Muscle of back (tissue), 11 donors: ENCODE data around the gene FARSB. TPM values are rescaled to one million over a fixed set of nuclear protein-coding genes. Genes with fewer than 3 reads are reported as not detected.

ENCODE experiments used
- DNase-seq, 3 donors: peaks; one replicate each; pipeline versions ENCODE4 v3.0.0 to v3.0.0-alpha.2; 2013
- polyA plus RNA-seq, 10 donors: library from polyadenylated mRNA; unstranded; fragments of 120-200 nt; gene quantifications; one replicate each; pipeline ENCODE4 v1.2.1, GENCODE V29; 2013; ENCODE audit not compliant: insufficient read length in 10 of 10

Gene FARSB
- polyA plus RNA-seq, 10 donors, result 21.7 to 29.8 (median 26.2) TPM

DNA sequence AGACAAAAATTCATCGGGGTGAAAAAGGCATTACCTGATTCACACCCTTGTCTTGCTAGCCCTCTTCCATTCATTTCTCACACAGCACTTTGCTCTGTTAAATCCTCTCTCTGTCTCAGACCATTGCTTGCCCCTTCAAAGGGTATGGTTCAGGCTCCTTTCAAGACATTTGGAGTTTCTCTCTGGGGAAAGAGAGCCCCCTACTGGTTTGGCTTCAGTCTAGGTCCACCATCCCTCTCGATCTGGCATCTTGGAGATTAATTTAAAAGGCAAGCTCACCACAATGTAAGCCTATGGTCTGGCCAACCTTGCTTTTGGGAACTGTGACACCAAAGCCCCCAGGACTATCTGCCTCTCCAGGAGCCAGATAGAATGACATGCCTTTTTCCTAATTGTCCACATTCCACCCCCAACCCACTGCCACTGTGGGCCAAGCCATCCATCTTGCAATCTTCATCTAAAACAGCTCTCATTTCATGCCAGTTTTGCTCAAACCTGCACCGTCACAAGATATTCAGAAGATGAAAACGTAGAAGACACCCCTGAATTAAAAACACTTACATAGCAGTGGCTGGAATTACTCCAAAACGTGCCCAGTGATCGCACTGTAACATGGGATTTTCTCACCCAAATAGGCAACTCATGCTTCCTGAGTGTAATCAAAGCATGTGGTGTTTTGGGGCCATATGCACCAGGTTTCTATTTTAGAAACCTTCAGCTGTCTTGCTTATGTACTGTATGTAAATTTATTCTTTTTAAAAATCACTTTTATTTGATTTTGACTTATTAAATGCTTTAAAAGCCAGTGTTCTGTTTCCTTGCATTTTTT is 93.9 kb downstream of the FARSB start:
- peak; percentile 19 to 54 (median 28) for DNase-seq

DNA sequence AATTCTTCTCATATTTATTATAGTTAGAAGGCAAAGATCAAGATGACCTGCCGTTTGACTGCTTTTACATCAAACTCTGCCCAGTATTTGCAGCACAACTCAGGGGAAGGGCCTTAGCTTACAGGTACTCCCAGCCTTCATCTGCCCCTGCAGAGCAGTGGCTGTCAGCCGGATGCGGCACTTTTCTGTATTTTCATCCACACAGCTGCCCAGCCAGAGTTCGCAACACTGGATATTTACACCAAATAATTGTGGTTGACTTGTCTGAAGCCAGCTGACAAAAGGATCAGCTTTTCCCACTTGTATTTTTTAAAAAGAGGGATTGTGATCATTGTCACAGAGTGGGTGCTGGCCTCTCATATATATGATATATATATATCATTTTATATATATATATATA is 94.7 kb downstream of the FARSB start:
- DNase-seq, result no peak

DNA sequence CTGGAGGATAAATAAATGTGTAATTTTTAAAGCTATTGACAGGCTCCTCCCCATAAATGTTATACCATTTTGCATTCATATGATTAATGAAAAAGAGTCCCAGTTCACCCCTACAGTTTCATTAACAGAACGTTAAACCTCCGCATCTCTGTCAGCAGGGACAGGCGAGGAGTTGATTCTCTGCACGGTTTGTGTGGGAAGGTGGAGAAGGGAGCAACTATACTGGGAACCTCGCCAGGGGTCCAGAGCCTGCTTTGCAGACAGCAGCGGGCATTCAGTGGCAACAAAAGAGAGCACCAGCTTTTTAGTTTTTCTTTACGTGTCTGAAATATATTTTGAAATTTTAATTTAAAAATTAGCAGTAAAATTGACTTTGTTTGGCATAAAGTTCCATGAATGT is 101.4 kb downstream of the FARSB start:
- no peak for DNase-seq

DNA sequence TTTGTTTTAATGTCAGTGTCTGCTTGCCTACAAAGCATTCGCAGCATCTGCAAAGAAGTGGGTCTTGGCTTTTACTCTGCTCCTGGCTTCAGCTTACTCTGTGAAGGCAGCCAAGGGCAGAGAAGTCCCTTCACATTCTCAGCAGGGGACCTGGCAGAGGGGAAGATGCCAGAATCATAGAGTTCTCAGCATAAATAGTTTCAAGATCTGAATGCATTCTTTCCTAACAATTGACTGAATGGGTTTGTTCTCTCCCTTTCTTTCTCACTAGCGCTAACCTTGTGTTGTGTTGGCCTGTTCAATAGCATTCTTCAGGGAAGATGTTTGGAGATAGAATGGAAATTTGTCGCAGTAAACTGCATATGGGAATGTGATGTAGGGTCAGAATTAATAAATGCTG is 106.9 kb downstream of the FARSB start:
- DNase-seq, result peak in 2 of 3 donors; percentile 16 to 28

DNA sequence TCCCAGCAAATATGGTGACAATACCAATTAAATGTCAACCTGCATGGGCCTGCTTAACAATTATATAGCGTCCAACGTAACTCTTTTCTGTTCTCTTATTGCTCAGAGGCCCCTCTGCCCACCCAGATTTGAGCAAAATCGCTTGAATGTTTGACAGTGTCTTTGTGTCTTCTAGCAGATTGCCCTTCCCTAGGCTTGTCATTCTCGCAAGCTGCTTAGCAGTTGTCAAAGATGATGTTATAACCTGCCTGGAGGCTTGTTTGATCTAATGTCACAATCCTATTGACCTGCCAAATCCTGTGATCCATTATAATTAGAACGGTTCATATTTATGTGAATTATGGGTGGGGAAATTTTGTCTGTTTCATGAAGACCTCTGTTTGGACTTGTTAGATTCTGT is 108.8 kb downstream of the FARSB start:
- no peak for DNase-seq

DNA sequence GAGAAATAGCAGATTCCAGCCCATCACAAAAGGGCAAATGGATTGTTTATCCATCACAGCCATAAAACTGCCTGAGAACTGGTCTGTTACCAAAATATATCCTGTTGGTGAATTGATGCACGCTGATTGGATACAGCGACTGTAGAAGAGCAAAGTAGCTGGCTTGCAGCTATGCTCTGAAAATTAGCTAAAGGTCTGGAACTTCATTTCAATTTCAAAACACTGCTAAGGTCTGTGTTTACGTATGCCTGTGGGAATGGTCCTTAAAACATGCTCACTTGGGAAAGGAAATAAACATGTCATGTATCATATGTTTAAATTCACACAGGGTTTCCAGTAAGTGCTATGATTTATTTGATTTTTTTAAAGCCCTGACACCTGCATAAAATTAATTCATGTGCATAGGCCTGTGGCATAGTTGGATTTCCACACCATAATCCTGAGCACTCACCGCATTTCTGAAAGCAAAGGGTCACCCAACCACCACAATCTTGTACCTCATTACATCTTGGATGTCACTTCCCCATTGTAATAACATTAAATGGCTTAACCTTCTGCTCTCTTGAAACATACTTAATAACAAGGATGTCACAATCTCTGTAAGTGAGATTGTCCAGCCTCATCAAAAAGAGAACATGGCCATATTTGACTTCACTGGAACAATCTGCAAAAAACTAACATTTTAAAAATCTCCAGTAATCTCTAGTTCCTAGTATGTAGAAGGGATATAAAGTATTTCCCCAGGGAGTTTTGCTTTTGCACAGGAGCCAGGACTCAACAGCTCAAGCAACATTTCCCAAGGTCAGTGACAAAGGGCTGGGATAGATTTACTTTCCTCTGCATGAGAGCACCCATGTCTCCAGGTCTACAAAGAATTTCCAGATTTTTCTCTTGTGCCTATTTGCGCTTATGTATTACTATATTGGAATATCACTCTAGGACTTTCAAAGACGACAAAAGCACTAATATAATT is 109.8 kb downstream of the FARSB start:
- DNase-seq, result no peak

DNA sequence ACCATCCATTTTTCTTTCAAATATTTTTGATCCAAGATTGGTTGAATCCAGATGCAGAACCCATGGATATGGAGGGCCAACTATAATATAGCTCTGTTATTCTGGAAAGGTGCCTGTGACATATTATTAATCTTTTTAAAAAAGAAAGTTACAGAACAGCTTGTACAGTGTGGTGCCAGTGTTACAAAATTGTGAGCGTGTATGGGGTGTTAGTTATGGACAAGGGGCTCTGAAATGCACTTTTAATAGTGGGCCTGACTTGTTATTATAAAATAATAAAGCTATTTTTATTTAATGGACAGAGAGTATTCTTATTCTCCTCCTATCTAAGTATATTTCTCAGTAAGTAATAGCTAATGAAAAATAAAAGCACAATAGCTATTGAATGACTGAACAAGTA is 111.2 kb downstream of the FARSB start:
- no peak for DNase-seq

DNA sequence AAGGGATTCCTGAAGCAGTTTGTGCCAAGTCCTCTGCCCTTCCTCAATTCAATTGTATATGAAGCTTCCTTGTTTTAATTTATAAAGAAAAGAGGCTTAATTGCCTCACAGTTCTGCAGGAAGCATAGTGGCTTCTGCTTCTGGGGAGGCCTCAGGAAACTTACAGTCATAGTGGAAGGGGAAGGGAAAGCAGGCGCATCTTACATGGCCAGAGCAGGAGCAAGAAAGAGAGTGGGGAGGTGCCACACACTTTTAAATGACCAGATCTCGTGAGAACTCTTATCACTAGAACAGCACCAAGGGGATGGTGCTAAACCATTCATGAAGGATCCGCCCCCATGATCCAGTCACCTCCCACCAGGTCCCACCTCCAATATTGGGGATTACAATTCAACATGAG is 117.4 kb downstream of the FARSB start:
- DNase-seq, result no peak

DNA sequence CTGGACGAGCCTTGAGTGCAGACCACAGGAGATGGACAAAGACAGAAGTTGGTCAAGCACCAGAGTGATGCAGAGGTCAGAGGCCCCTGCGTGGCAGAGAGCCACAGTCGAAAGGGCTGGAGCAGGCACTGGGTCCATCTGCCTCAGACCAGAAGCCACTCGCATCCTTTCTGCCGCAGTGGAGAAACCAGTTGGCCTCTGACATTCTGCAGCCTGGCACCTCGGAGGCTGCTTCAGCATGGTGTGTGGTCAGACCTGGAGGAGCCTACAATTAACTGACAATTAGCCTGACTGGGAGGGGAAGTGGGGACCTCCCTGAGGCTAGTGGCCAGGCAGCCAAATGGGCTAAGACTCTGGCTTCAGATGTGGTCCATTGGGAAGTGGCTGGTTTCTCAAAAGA is 120.4 kb downstream of the FARSB start:
- DNase-seq, result no peak

DNA sequence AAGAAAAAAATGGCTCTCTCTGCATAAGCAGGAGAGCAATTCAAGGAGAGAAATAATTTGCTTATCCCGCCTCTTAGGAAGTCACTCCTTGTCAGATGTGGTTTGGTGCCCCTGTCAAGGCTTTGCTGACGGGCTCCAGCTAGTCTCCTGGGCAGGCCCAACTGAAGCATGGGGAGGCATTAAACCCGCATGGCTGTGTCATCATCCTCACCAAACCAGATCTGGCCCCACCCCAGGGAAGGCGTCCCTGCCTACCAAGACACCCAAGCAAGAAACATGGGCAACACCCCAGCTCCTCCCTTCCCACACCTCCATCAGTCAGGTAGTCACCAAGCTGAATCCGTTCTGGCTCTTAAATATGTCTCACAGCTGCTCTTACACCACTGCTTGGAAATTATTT is 123.6 kb downstream of the FARSB start:
- no peak for DNase-seq

DNA sequence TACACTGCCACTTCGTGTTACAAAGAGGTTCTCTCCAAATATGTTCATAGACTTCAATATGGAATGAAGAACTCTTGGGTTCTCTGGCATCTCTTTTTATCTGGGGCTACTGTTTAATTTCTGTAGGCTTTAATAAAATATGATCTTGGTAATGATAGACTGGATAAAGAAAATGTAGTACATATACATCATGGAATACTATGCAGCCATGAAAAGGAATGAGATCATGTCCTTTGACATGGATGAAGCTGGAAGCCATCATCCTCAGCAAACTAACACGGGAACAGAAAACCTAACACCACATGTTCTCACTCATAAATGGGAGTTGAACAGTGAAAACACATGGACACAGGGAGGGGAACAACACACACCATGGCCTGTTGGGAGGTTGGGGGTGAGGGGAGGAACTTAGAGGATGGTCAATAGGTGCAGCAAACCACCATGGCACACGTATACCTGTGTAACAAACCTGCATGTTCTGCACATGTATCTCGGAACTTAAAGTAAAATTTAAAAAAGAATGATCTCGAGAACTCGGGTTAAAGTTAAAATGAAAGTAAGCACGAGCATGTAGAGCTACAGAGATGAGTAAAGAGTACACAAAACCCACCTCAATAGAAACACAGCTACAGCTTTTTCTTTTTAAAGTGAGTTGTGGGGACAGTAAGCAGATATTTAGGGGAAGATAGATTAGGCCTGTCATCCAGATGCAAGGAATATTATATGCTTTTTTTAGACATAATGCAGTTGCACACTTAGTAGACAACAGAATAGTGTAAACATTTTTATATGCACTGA is 129.2 kb downstream of the FARSB start:
- DNase-seq, result no peak

DNA sequence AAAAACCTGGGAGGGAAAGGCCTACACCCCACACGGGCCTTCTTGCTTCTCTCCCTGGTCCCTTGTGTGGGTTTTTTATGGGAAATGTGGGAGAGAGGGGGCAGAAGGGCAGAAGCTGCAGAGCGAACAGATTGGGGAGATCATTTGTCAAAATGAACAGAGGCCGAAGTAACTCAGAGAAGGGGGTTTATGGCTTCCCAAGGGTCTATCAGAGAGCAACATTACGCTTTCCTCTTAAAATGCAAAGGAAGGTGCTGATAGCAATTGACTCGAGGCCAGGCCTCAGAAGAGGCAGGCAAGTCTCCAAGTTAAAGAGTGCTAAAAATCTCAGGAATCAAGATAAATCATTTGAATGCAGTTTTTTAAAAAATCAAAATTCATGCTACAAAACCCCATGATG is 130.1 kb downstream of the FARSB start:
- no peak for DNase-seq

DNA sequence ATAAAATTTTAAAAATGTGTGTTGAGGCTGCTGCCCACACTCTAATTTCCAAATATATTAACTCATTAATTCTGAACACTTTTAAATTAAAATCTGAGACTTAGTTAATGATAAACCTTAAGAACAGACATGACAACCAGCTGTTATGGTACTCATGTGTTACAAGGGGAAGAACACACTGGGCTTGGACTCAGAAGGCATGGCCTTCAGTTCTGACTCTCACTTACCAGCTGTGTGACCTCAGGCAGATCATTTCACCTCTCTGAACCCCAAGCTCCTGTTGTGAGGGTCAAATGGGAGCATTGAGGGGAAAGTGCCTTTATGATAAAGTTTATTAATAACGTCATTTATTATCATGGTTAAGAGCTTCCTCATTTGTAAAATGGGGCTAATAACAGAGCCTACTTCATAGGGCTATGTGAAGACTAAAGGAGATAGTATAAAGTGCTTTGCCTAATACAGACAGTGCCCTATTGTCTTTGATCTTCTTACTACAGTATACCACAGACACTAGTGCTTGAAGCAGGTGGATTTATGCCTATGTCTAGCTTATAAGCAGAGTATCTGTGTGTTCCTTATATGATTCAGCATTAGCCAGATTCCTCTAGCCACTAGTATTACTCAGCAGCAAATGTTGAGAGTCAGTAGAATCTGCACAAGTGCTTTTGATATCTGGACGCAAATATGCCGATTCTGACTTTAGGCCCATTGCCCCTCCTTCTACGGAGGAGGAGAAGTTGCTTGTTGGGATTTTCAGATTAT is 131.9 kb downstream of the FARSB start:
- no peak for DNase-seq

DNA sequence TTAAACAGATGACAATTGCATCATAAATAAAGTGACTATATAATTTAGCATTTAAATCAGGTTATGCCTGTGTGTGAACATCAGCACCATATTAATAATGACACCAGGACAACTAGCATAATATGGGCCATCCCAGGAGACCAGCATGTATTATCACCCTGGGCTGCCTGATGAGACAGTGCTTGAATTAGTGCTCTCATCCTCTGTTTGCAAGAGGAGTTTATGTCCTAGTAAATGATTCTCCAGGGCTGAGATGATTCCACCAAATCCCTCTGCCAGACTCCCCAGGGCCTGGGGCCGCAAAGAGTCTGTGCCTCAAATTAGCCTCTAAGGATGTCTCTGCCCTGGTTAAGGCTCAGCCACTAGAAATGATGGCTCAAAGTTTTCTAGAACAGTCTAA is 133.8 kb downstream of the FARSB start:
- no peak for DNase-seq

DNA sequence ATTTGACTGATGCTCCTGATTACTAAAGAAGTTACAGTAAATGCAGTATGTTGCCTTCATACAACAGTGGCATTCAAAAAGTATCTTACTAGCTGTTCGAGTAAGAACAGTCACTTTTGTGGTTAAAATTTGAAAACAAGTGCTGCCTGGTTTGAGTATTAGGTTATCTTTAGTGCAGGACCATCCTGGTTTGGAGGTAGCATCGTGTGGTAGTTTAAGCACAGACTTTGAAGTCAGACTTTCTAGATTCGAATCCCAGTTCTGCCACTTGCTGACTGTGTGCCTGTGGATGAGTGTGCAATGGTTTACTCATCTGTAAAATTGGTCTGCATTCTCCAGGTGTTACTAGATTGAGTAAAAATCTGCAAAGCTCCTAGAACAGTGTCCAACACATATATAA is 134.8 kb downstream of the FARSB start:
- DNase-seq, result no peak

Other genes starting within 250 kb of the FARSB start
- gene SGPP2, start 231.5 kb downstream of the FARSB start, polyA plus RNA-seq, result 1 to 10 TPM in 6 of 10 donors, under 1 TPM in 4; 0.38 to 4.5 (median 1.3) TPM
- gene MOGAT1, start 15.6 kb upstream of the FARSB start, polyA plus RNA-seq, result not detected
- 10 to 100 TPM; 34.3 to 50.1 (median 44.9) TPM for gene ACSL3, start 204.9 kb upstream of the FARSB start, polyA plus RNA-seq